Psoas muscle (tissue), 8 donors: Measurements from ENCODE around the gene DDX39B. TPM values are rescaled to one million over a fixed set of nuclear protein-coding genes. Genes with fewer than 3 reads are reported as not detected.

Experiments used
- ATAC-seq, 4 donors: fragments of 200-7000 bp; cut with Tn5 transposase; one replicate each; pipeline ENCODE4 v1.9.1; 2020; ENCODE audit warnings: moderate library complexity in 3 of 4, mild to moderate bottlenecking in 2 of 4
- DNase-seq, 2 donors: peaks; one replicate each; pipeline ENCODE4 v3.0.0-alpha.2; 2020
- H3K27ac ChIP-seq: fragments of 200-600 bp; one replicate; pipeline ENCODE4 v1.8.0; 2022
- H3K27me3 ChIP-seq, 3 donors: fragments of 200-600 bp in 1 of 3; one replicate each; pipeline versions ENCODE4 v1.6.1 to v1.8.0; 2013 to 2022; ENCODE audit warnings: low read length in 2 of 3, mild to moderate bottlenecking in 2 of 3, moderate library complexity in 1 of 3; ENCODE audit not compliant: insufficient read depth in 3 of 3
- H3K36me3 ChIP-seq, 2 donors: fragments of 200-600 bp in 1 of 2; one replicate each; pipeline versions ENCODE4 v1.6.1 to v1.8.0; 2013 to 2022; ENCODE audit warnings: low read depth in 1 of 2, mild to moderate bottlenecking in 1 of 2, moderate library complexity in 1 of 2; ENCODE audit not compliant: insufficient read depth in 1 of 2
- H3K4me1 ChIP-seq: fragments of 200-600 bp; one replicate; pipeline ENCODE4 v1.8.0; 2022
- H3K4me3 ChIP-seq: fragments of 200-600 bp; one replicate; pipeline ENCODE4 v1.8.0; 2022; ENCODE audit warnings: mild to moderate bottlenecking
- H3K9me3 ChIP-seq: fragments of 200-600 bp; one replicate; pipeline ENCODE4 v1.8.0; 2022
- CTCF ChIP-seq: fragments of 200-600 bp; IDR thresholded peaks from one replicate; pipeline ENCODE4 v1.8.0; 2022; ENCODE audit warnings: antibody characterized with exemption
- WGBS, 3 donors: extraction: QIAGEN DNeasy Blood & Tissue Kit; methylation state at CpG; one replicate each; pipeline versions ENCODE4 v1.1.6 to v1.1.7; 2013; 5-methylcytosine and 5-hydroxymethylcytosine counted together
- intact Hi-C, 2 donors: fragments of 100-400 bp; cut with DNase I; formaldehyde crosslinking; loops; one replicate each; pipeline versions ENCODE4 v1.11.0 to v1.14.2; 2022
- polyA plus RNA-seq, 3 donors: library from polyadenylated mRNA; stranded (reverse); fragments of 200-250 nt; gene quantifications; one replicate each; pipeline ENCODE4 v1.2.3, GENCODE V29; 2013
- total RNA-seq, 4 donors: library from RNA; stranded (reverse); fragmentation: NEBNext Ultra II Directional in 2 of 4; extraction: Animal tissue kit (Norgen Biotek cat#: 25700) in 2 of 4; gene quantifications; one replicate each; pipeline versions ENCODE4 v1.2.1 to v1.2.4, GENCODE V29; 2021 to 2023
- donor health status: healthy with polysubstance abuse.
- donor health status: DM: no; HTN: no; CAD: no; lungs with moderate emphysema.
- donor health status: Bipolar disorder and iron deficiency.
- donor health status: healthy.
- donor health status: DM: yes; HTN: yes; CAD: no.
- donor health status: DM: no; HTN: no; CAD: no.
- donor health status: DM: no; HTN: no; CAD: no.
- donor health status: DM: yes; HTN: yes; CAD: no.

DDX39B gene
- total and polyA plus RNA-seq, 7 donors = 128 to 186 (median 148) TPM

- no peaks in the 10 kb centered on the region for H3K4me1 ChIP-seq
- H3K27me3 ChIP-seq = peaks cover 0 to 13% (median 0%) of the 10 kb centered on the region in 3 donors
- ATAC-seq (no peak), DNase-seq (no peak)
- H3K27ac ChIP-seq = no peak overlapping the region
- H3K4me3 ChIP-seq = no peak overlapping the region
- no peaks in the 10 kb centered on the region for H3K36me3 ChIP-seq
- no peak for TF ChIP-seq CTCF
- intact Hi-C loops = loop anchor here in 1 of 2 donors (1.0 kb wide), 1 partner anchor 97 kb away; no protein-coding TSS in a partner anchor
- WGBS, 3 donors = 68 to 94% (median 93%) methylated on average over 1 of the region's 1 CpG
- no peaks in the 10 kb centered on the region for H3K9me3 ChIP-seq
Measured at GRCh38 chr6:31485055-31485454, 56.7 kb downstream of the DDX39B start.

GRCh38 chr6:31483392-31483791, 58.4 kb downstream of the DDX39B start:
- intact Hi-C loops = no loop called here
- Histone ChIP-seq H3K9me3 (no peaks in the 10 kb centered on the region), H3K4me3 (no peak overlapping the region), H3K4me1 (no peaks in the 10 kb centered on the region), H3K27ac (no peak overlapping the region), H3K36me3 (no peaks in the 10 kb centered on the region), H3K27me3 (peaks cover 0 to 5% (median 2%) of the 10 kb centered on the region in 3 donors)
- TF ChIP-seq CTCF = no peak
- 61 to 88% (median 80%) methylated on average over 2 of the region's 2 CpGs for WGBS, 3 donors
- no peak for DNase-seq
- ATAC-seq = no peak

- intact Hi-C loops = no loop called here
- DNase-seq (no peak), ATAC-seq (no peak)
- no peak for TF ChIP-seq CTCF
- 76 to 88% (median 87%) methylated on average over 11 of the region's 11 CpGs for WGBS, 3 donors
- no peak overlapping the region for H3K27ac ChIP-seq
- H3K27me3 ChIP-seq = peaks cover 0 to 5% (median 2%) of the 10 kb centered on the region in 3 donors
- H3K36me3 ChIP-seq = no peaks in the 10 kb centered on the region
- no peaks in the 10 kb centered on the region for H3K4me1 ChIP-seq
- no peaks in the 10 kb centered on the region for H3K9me3 ChIP-seq
- no peak overlapping the region for H3K4me3 ChIP-seq
Measured at GRCh38 chr6:31480574-31480973, 61.2 kb downstream of the DDX39B start.

Other genes starting within 250 kb of the DDX39B start
- 100 to 1,000 TPM; 185 to 402 (median 277) TPM for gene HLA-B, start 184.8 kb downstream of the DDX39B start, total RNA-seq
- gene HLA-B, start 184.8 kb downstream of the DDX39B start, polyA plus RNA-seq = 100 to 1,000 TPM; 138 to 237 (median 218) TPM
- gene MICA, start 138.4 kb downstream of the DDX39B start, total RNA-seq = 1 to 10 TPM; 2.7 to 5.7 (median 4.2) TPM
- gene MICA, start 138.4 kb downstream of the DDX39B start, polyA plus RNA-seq = 1 to 10 TPM; 4.1 to 5.7 (median 5.0) TPM
- 1 to 10 TPM in 1 of 4 donors, under 1 TPM in 3; 0.65 to 1.0 (median 0.75) TPM for gene MICB, start 43.9 kb downstream of the DDX39B start, total RNA-seq
- under 1 TPM; 0.25 to 0.42 (median 0.25) TPM for gene MICB, start 43.9 kb downstream of the DDX39B start, polyA plus RNA-seq
- not detected for gene MCCD1, start 13.0 kb downstream of the DDX39B start, total RNA-seq
- not detected for gene MCCD1, start 13.0 kb downstream of the DDX39B start, polyA plus RNA-seq
- 1 to 10 TPM in 2 of 4 donors, under 1 TPM in 2; 0.66 to 2.8 (median 0.94) TPM for gene ATP6V1G2, start 4.6 kb upstream of the DDX39B start, total RNA-seq
- 1 to 10 TPM in 2 of 3 donors, under 1 TPM in 1; 0.95 to 4.7 (median 1.7) TPM for gene ATP6V1G2, start 4.6 kb upstream of the DDX39B start, polyA plus RNA-seq
- gene NFKBIL1, start 5.6 kb upstream of the DDX39B start, total RNA-seq = 10 to 100 TPM; 13.7 to 19.1 (median 15.4) TPM
- 10 to 100 TPM; 20.8 to 29.3 (median 21.6) TPM for gene NFKBIL1, start 5.6 kb upstream of the DDX39B start, polyA plus RNA-seq
- not detected for gene LTA, start 30.3 kb upstream of the DDX39B start, total RNA-seq
- under 1 TPM in 2 of 3 donors, not detected in 1; 0.05 to 0.10 TPM for gene LTA, start 30.3 kb upstream of the DDX39B start, polyA plus RNA-seq
- gene TNF, start 33.6 kb upstream of the DDX39B start, total RNA-seq = under 1 TPM in 3 of 4 donors, not detected in 1; 0.34 to 0.81 (median 0.61) TPM
- gene TNF, start 33.6 kb upstream of the DDX39B start, polyA plus RNA-seq = under 1 TPM in 2 of 3 donors, not detected in 1; 0.09 TPM
- under 1 TPM; 0.69 to 0.79 (median 0.74) TPM for gene LTB, start 40.4 kb upstream of the DDX39B start, total RNA-seq
- 1 to 10 TPM in 1 of 3 donors, under 1 TPM in 2; 0.08 to 1.0 (median 0.17) TPM for gene LTB, start 40.4 kb upstream of the DDX39B start, polyA plus RNA-seq
- gene LST1, start 44.3 kb upstream of the DDX39B start, total RNA-seq = 1 to 10 TPM; 1.8 to 5.6 (median 3.1) TPM
- 1 to 10 TPM; 1.2 to 1.8 (median 1.7) TPM for gene LST1, start 44.3 kb upstream of the DDX39B start, polyA plus RNA-seq
- gene NCR3, start 51.0 kb upstream of the DDX39B start, total RNA-seq = not detected
- gene NCR3, start 51.0 kb upstream of the DDX39B start, polyA plus RNA-seq = under 1 TPM in 2 of 3 donors, not detected in 1; 0.08 to 0.20 TPM
- gene AIF1, start 73.2 kb upstream of the DDX39B start, total RNA-seq = 1 to 10 TPM; 2.6 to 9.5 (median 4.6) TPM
- gene AIF1, start 73.2 kb upstream of the DDX39B start, polyA plus RNA-seq = 10 to 100 TPM in 1 of 3 donors, 1 to 10 TPM in 2; 4.9 to 11.3 (median 5.7) TPM
- 100 to 1,000 TPM in 1 of 4 donors, 10 to 100 TPM in 3; 80.1 to 116 (median 81.7) TPM for gene PRRC2A, start 78.7 kb upstream of the DDX39B start, total RNA-seq
- 100 to 1,000 TPM in 1 of 3 donors, 10 to 100 TPM in 2; 60.2 to 119 (median 65.3) TPM for gene PRRC2A, start 78.7 kb upstream of the DDX39B start, polyA plus RNA-seq
- 100 to 1,000 TPM; 317 to 370 (median 341) TPM for gene BAG6, start 110.7 kb upstream of the DDX39B start, total RNA-seq
- gene BAG6, start 110.7 kb upstream of the DDX39B start, polyA plus RNA-seq = 100 to 1,000 TPM; 294 to 419 (median 302) TPM
- gene APOM, start 113.9 kb upstream of the DDX39B start, total RNA-seq = 1 to 10 TPM; 1.9 to 3.0 (median 2.3) TPM
- 1 to 10 TPM; 1.8 to 3.5 (median 2.0) TPM for gene APOM, start 113.9 kb upstream of the DDX39B start, polyA plus RNA-seq
- gene C6orf47, start 118.8 kb upstream of the DDX39B start, total RNA-seq = 10 to 100 TPM; 13.5 to 21.2 (median 16.1) TPM
- 10 to 100 TPM; 19.4 to 36.0 (median 22.9) TPM for gene C6orf47, start 118.8 kb upstream of the DDX39B start, polyA plus RNA-seq
- 10 to 100 TPM; 13.6 to 22.6 (median 15.3) TPM for gene GPANK1, start 123.0 kb upstream of the DDX39B start, total RNA-seq
- 10 to 100 TPM; 23.5 to 49.7 (median 24.2) TPM for gene GPANK1, start 123.0 kb upstream of the DDX39B start, polyA plus RNA-seq
- 100 to 1,000 TPM; 102 to 129 (median 103) TPM for gene CSNK2B, start 124.1 kb upstream of the DDX39B start, total RNA-seq
- 100 to 1,000 TPM; 151 to 208 (median 160) TPM for gene CSNK2B, start 124.1 kb upstream of the DDX39B start, polyA plus RNA-seq
- 1 to 10 TPM; 1.7 to 8.4 (median 3.0) TPM for gene LY6G5B, start 128.0 kb upstream of the DDX39B start, total RNA-seq
- gene LY6G5B, start 128.0 kb upstream of the DDX39B start, polyA plus RNA-seq = 1 to 10 TPM; 2.5 to 2.9 (median 2.9) TPM
- gene LY6G5C, start 139.1 kb upstream of the DDX39B start, total RNA-seq = 1 to 10 TPM in 3 of 4 donors, under 1 TPM in 1; 0.75 to 3.2 (median 2.3) TPM
- gene LY6G5C, start 139.1 kb upstream of the DDX39B start, polyA plus RNA-seq = 1 to 10 TPM; 1.4 to 2.3 (median 1.9) TPM
- gene ABHD16A, start 161.3 kb upstream of the DDX39B start, total RNA-seq = 10 to 100 TPM; 26.6 to 36.5 (median 30.5) TPM
- 10 to 100 TPM; 34.4 to 56.6 (median 50.0) TPM for gene ABHD16A, start 161.3 kb upstream of the DDX39B start, polyA plus RNA-seq
- not detected for gene LY6G6F, start 164.9 kb upstream of the DDX39B start, total RNA-seq
- under 1 TPM in 1 of 3 donors, not detected in 2; 0.05 TPM for gene LY6G6F, start 164.9 kb upstream of the DDX39B start, polyA plus RNA-seq
- not detected for gene LY6G6D, start 173.3 kb upstream of the DDX39B start, total RNA-seq
- not detected for gene LY6G6D, start 173.3 kb upstream of the DDX39B start, polyA plus RNA-seq
- not detected for gene LY6G6C, start 179.7 kb upstream of the DDX39B start, total RNA-seq
- gene LY6G6C, start 179.7 kb upstream of the DDX39B start, polyA plus RNA-seq = not detected
- gene MPIG6B, start 181.4 kb upstream of the DDX39B start, total RNA-seq = under 1 TPM; 0.10 to 0.37 (median 0.22) TPM
- under 1 TPM in 1 of 3 donors, not detected in 2; 0.04 TPM for gene MPIG6B, start 181.4 kb upstream of the DDX39B start, polyA plus RNA-seq
- 10 to 100 TPM in 2 of 4 donors, 1 to 10 TPM in 2; 8.4 to 16.2 (median 10.2) TPM for gene DDAH2, start 187.3 kb upstream of the DDX39B start, total RNA-seq
- gene DDAH2, start 187.3 kb upstream of the DDX39B start, polyA plus RNA-seq = 10 to 100 TPM in 2 of 3 donors, 1 to 10 TPM in 1; 6.3 to 13.8 (median 11.3) TPM
- 10 to 100 TPM; 29.1 to 51.2 (median 41.9) TPM for gene CLIC1, start 194.5 kb upstream of the DDX39B start, total RNA-seq
- gene CLIC1, start 194.5 kb upstream of the DDX39B start, polyA plus RNA-seq = 10 to 100 TPM; 20.6 to 85.9 (median 35.1) TPM
- 1 to 10 TPM; 1.7 to 3.0 (median 1.8) TPM for gene MSH5, start 198.0 kb upstream of the DDX39B start, total RNA-seq
- 1 to 10 TPM; 1.4 to 2.7 (median 1.7) TPM for gene MSH5, start 198.0 kb upstream of the DDX39B start, polyA plus RNA-seq
- gene SAPCD1, start 220.7 kb upstream of the DDX39B start, total RNA-seq = under 1 TPM in 1 of 4 donors, not detected in 3; 0.59 TPM
- under 1 TPM; 0.13 to 0.78 (median 0.23) TPM for gene SAPCD1, start 220.7 kb upstream of the DDX39B start, polyA plus RNA-seq
- 1 to 10 TPM; 5.2 to 8.0 (median 7.5) TPM for gene VWA7, start 235.3 kb upstream of the DDX39B start, total RNA-seq
- 1 to 10 TPM in 2 of 3 donors, under 1 TPM in 1; 0.76 to 3.5 (median 1.8) TPM for gene VWA7, start 235.3 kb upstream of the DDX39B start, polyA plus RNA-seq